Iris pigment epithelial cell (primary cell): ENCODE data around the gene FAM131B.
"Not testable (repeated sequence)": the region's sequence is repeated elsewhere in the genome, so short reads cannot be mapped to it uniquely, and the experiment has no call there.

Source experiments
- DNase-seq: peaks from one replicate; pipeline ENCODE4 v3.0.0-alpha.2; 2011; ENCODE audit warnings: low read depth

Gene FAM131B

GRCh38 chr7:143394777-143395176, 32.3 kb upstream of the FAM131B start:
- no peak for DNase-seq

- no peak for DNase-seq
These were observed 31.6 kb upstream of the FAM131B start for GRCh38 chr7:143394068-143394467.

DNA sequence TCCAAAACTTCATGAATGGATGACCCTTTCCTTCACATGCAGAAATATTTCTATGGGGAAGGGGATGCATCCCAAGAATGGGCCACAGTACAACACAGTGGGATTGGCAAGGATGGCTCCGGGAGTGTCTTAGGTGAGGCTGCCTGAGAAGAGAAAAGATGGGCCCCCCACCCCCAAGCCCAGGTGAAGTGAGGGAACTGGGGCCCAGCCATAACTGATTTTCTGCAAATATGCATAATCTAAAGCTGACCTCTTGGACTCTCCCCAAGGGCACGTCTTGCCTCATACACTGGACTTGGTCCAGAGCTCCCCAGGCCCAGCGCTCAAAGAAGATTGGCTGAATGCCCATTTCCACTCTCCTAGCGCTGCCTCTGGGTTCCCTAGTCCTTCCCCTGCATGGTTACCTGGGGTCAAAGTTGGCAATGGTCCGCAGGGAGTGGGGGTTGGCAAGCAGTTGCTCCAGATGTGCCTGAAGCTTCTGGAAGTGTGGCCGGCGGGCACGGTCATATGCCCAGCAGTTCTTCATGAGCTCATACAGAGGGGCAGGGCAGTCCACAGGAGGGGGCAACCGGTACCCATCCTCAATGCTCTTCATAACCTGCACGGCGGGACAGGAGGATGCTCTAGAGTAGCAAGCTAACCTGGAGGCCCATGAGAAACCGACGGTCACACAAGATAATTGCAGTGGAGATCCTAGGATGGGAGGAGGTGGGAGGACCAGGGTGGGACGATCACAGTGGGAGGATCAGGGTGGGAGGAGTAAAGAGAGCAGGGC, 30.9 kb upstream of the FAM131B start:
- peak; percentile 65 for DNase-seq

- DNase-seq = no peak
These were observed 30.4 kb upstream of the FAM131B start for GRCh38 chr7:143392875-143393266.

DNA sequence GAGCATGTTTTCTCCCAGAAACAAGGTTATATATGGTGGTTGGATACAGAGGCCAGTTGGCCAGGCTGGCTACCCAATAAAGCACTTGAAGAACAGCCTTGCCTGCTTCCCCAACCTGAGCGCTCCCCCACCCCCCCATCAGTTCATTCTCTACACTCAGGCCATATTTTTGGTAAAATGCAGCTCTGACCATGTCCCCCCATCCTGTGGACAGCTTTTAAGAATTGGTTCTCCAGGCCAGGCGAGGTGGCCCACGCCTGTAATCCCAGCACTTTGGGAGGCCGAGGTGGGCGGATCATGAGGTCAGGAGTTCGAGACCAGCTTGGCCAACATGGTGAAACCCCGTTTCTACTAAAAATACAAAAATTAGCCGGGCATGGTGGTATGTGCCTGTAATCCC, 29.9 kb upstream of the FAM131B start:
- not testable (repeated sequence) for DNase-seq

DNA sequence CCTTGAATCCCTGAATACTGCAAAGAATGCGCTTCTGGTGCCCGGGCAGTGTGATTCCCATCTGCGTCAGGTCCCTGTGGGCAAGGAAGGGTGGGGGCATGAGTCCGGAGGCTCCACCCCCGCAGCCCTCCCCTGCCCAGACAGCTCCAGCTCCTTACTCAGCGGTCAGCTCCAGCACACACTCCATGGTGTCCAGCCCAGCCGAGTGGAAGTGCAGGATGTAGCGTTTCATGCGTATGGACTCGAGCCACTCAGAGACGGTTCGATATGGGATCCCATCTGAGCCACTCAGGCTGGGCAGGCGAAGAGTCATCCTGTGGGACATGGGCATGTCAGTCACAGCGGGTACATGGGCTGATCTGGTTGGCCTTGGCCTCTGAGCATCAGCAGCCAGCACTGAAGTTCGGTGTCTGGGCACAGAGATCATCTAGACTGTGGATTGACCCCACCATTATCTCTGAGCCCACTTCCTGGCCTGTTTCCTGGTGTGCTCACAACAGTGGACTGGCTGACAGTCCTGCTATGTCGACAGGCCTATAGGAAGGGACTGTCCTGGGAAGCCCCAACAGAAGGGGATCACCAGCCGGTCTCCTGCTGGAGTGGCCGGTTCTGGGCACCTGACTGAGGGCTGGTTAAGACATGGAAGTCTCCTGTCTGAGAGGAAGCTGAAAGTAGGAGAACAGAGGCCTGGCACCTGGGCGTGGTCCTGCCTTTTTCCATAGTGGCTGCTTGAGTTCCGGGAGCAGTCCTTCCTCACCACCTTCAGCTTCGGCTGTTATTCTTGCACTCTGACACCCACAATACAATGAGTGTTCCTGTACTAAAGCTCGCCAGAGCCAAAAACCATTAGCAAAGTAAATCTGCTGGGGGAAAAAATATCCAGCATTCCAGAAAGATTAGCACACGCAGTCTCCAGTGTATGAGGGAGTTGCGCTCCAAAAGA, 29.2 kb upstream of the FAM131B start:
- DNase-seq = peak; percentile 65

DNA sequence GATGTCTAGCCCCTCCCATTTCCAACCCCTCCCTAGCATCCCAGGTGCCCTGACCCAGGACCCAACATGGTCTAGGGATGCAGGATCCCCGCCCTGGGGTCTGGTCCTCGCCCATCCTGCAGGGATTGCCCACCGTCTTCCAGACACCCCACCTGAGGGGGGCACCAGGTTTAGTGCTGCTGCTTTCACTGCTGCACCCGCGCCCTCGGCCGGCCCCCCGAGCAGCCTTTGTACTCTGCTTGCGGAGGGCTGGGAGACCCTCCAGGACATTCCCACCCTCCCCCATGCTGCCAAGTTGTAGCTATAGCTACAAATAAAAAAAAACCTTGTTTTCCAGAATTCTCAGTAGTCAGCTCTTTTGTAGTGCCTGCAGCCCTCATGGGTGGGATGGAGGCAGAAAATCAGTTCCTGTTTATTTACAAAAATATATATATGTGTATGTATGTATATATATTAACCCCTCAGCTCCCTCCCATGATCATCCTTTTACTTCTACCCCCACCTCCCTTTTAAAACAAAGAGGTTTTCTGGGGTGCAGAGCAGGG, 28.3 kb upstream of the FAM131B start:
- DNase-seq = no peak

- DNase-seq = no peak
These were observed 27.7 kb upstream of the FAM131B start for GRCh38 chr7:143390104-143390772.

DNA sequence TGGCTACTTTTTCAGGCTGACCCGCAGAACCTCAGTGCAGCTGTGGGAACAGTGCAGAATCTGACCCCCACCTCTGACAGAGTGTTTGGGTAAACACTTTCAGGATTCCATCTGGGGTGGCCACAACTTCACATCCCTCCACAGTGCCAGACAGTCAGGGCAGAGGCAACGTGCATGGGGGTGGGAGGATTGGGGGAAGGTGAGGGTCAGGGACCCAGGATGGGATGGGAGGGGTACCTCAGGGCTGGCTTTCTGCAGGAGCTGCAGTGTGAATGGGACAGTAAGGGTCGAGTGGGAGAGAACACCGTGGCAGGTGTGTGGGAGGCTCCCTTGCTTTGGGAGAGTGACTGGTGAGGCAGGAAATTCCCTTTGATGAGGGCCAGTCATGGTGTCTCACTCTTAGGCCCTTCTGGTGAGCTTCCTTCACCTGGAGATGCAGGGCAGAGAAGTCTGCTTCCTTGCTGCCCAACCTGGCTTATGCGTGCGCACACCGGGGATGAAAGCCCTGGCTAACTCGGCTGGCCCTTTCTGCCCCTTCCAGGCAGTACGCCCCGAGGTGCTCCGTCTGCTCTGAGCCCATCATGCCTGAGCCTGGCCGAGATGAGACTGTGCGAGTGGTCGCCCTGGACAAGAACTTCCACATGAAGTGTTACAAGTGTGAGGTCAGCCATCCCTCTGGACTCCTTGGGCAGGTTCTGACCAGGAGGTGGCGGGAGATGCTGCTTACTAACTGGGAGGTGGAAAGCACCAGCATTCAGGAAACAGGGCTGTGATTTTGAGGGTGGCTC, 27.0 kb upstream of the FAM131B start:
- no peak for DNase-seq

- no peak for DNase-seq
These were observed 26.1 kb upstream of the FAM131B start for GRCh38 chr7:143388491-143389101.

DNA sequence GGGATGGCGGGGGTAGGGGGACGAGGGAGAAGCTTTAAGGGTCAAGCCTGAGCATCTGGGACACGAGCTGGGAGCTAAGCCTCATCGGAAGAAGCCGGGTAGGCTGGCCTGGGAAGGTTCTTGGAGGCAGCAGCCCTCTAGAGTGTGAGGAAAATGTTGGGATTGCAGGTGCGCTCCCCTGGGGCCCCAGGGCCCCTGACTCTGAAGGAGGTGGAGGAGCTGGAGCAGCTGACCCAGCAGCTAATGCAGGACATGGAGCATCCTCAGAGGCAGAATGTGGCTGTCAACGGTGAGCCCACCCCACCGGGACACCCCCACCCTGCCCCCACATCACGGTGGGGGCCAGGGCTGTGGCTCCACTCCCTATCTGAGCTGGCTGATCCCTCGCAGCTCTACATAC, 25.5 kb upstream of the FAM131B start:
- DNase-seq = no peak

GRCh38 chr7:143387156-143387975, 24.9 kb upstream of the FAM131B start:
- no peak for DNase-seq

- peak; percentile 75 for DNase-seq
These were observed 23.6 kb upstream of the FAM131B start for GRCh38 chr7:143385891-143386781.

DNA sequence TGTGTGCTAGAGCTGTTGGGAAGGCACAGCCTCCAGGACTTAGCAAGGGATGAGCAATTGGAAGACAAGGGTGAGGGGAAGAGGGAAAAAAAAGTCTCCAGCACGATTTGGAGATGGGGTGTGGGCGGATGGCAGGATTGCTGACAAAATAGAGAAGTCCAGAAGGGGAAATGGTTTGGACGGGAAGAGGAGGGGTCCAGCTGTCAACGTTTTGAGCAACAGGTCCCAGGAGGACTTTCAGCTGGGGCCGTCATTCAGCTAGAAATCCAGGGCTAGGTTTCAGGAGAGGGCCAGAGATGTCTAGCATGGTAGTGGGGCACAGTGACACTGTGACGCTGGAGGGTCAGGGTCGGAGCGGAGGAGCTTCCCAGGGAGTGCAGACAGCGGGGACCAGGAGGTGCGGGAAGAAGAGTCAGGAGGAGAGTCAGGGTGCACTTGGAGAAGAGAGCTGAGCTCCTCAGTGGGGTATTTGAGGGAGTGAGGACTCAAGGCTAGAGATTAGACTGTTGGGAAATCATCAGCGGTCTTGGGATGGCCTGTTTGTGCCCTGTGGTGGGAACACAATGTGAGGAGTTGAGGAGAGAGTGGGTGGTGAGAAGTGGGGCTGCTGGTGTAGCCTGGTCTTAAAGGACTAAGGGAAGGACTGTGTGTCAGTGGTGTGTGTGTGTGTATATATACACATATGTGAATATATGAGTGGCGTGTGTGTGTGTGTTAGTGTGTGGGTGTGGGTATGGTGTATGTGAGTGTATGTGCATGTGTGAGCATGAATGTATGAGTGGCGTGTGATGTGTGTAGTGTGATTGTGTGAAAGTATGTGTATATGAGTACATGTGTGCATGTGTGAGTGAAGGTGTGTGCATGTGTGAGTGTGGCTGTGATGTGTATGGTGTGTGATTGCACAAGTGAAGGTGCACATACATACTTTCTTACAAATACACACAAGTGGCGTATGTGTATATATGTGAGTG, 22.4 kb upstream of the FAM131B start:
- peak; percentile 80 for DNase-seq

GRCh38 chr7:143384148-143384547, 21.6 kb upstream of the FAM131B start:
- peak; percentile 71 for DNase-seq

GRCh38 chr7:143383642-143383957, 21.1 kb upstream of the FAM131B start:
- no peak for DNase-seq

GRCh38 chr7:143382791-143383641, 20.5 kb upstream of the FAM131B start:
- no peak for DNase-seq
